Calu3 (cell line): ENCODE data around the gene FREY1. TPM values are rescaled to one million over a fixed set of nuclear protein-coding genes. Genes with fewer than 3 reads are reported as not detected.
A peak's percentile ranks its signal among the peaks of the same experiment; 100 is the strongest.

Experiments
- BruUV-seq: library from RNA; stranded (reverse); fragments of 400-500 nt; replicated peaks from 2 replicates; lab custom pipeline; 2021; lab: Mats Ljungman, UMichigan
- CTCF ChIA-PET: fragments of 300-600 bp; sonication (Branson Sonifier 250); formaldehyde crosslinking; loops from one replicate; lab custom pipeline; 2022; ENCODE audit warnings: antibody characterized with exemption; lab: Charles Lee
- DNase-seq: peaks from one replicate; pipeline ENCODE4 v3.0.0; 2022
- H3K27ac Mint-ChIP-seq: one replicate; pipeline ENCODE4 v1.8.0; 2022; ENCODE audit warnings: mixed read lengths; ENCODE audit not compliant: unreplicated experiment
- H3K27me3 Mint-ChIP-seq: one replicate; pipeline ENCODE4 v1.8.0; 2022; ENCODE audit warnings: mixed read lengths; ENCODE audit not compliant: unreplicated experiment
- H3K36me3 Mint-ChIP-seq: one replicate; pipeline ENCODE4 v1.8.0; 2022; ENCODE audit warnings: mild to moderate bottlenecking, moderate library complexity, mixed read lengths; ENCODE audit not compliant: insufficient read depth, unreplicated experiment
- H3K4me1 Mint-ChIP-seq: one replicate; pipeline ENCODE4 v1.8.0; 2022; ENCODE audit warnings: mild to moderate bottlenecking, low read depth, mixed read lengths; ENCODE audit not compliant: unreplicated experiment
- H3K4me3 Mint-ChIP-seq: one replicate; pipeline ENCODE4 v1.8.0; 2022; ENCODE audit warnings: mild to moderate bottlenecking, low read depth, moderate library complexity, mixed read lengths; ENCODE audit not compliant: unreplicated experiment
- H3K9me3 Mint-ChIP-seq: one replicate; pipeline ENCODE4 v1.8.0; 2022; ENCODE audit warnings: low read depth, mixed read lengths; ENCODE audit not compliant: unreplicated experiment
- CTCF ChIP-seq: fragments of 200-600 bp; IDR thresholded peaks from one replicate; pipeline ENCODE4 v1.8.0; 2022; ENCODE audit warnings: antibody characterized with exemption; ENCODE audit not compliant: unreplicated experiment
- intact Hi-C: fragments of 100-400 bp; cut with micrococcal nuclease; formaldehyde crosslinking; loops from one replicate; pipeline ENCODE4 v1.10.0; 2022; ENCODE audit not compliant: unreplicated experiment
- total RNA-seq: library from RNA; stranded (reverse); gene quantifications from 2 replicates; pipeline ENCODE4 v1.2.3, GENCODE V29; 2022

The FREY1 gene
- total RNA-seq, 1 experiment from 2014 or later: 0.99 TPM

- intact Hi-C loops: loop anchor here (1.0 kb wide), 1 partner anchor 135 kb away; no protein-coding TSS in a partner anchor
Measured at GRCh38 chr11:45871638-45872037, 35.4 kb downstream of the FREY1 start.

GRCh38 chr11:45870706-45871105 is 36.4 kb downstream of the FREY1 start:
- Mint-ChIP-seq H3K4me1 (no peaks in the 10 kb centered on the region), H3K4me3 (no peak overlapping the region), H3K27me3 (no peaks in the 10 kb centered on the region), H3K36me3 (peaks cover 10% of the 10 kb centered on the region), H3K27ac (peak overlapping the region; percentile 71), H3K9me3 (no peaks in the 10 kb centered on the region)
- CTCF ChIA-PET: no interaction called here
- no peak for TF ChIP-seq CTCF
- BruUV-seq: no TSS peak
- no peak for DNase-seq
- intact Hi-C loops: no loop called here

More at GRCh38 chr11:45871638-45872037, 35.4 kb downstream of the FREY1 start:
- TF ChIP-seq CTCF: no peak
- H3K27ac Mint-ChIP-seq: no peak overlapping the region
- no peaks in the 10 kb centered on the region for H3K9me3 Mint-ChIP-seq
- BruUV-seq: no TSS peak
- DNase-seq: no peak
- peaks cover under 1% of the 10 kb centered on the region for H3K36me3 Mint-ChIP-seq
- H3K4me3 Mint-ChIP-seq: no peak overlapping the region
- CTCF ChIA-PET: interaction anchor here (1.2 to 2.4 kb wide), 2 partner anchors 93 to 135 kb away, joined by 6 to 13 read pairs; no protein-coding TSS in a partner anchor
- H3K4me1 Mint-ChIP-seq: no peaks in the 10 kb centered on the region
- no peaks in the 10 kb centered on the region for H3K27me3 Mint-ChIP-seq

GRCh38 chr11:45869551-45869950 is 37.5 kb downstream of the FREY1 start:
- H3K27me3 Mint-ChIP-seq: no peaks in the 10 kb centered on the region
- BruUV-seq: no TSS peak
- intact Hi-C loops: no loop called here
- no peaks in the 10 kb centered on the region for H3K9me3 Mint-ChIP-seq
- no peak overlapping the region for H3K4me3 Mint-ChIP-seq
- peaks cover 15% of the 10 kb centered on the region for H3K36me3 Mint-ChIP-seq
- no peak for DNase-seq
- no peak for TF ChIP-seq CTCF
- CTCF ChIA-PET: no interaction called here
- no peak overlapping the region for H3K27ac Mint-ChIP-seq
- no peaks in the 10 kb centered on the region for H3K4me1 Mint-ChIP-seq

- Mint-ChIP-seq H3K27me3 (no peaks in the 10 kb centered on the region), H3K4me3 (no peak overlapping the region), H3K36me3 (peaks cover 21% of the 10 kb centered on the region), H3K9me3 (no peaks in the 10 kb centered on the region), H3K4me1 (no peaks in the 10 kb centered on the region), H3K27ac (no peak overlapping the region)
- no peak for TF ChIP-seq CTCF
- intact Hi-C loops: no loop called here
- no TSS peak for BruUV-seq
- DNase-seq: no peak
- CTCF ChIA-PET: no interaction called here
Measured at GRCh38 chr11:45864041-45864440, 43.0 kb downstream of the FREY1 start.
